HG03520 (cell line): ENCODE data around the gene ATP6AP2.
"Not testable (repeated sequence)": the region's sequence is repeated elsewhere in the genome, so short reads cannot be mapped to it uniquely, and the experiment has no call there.

Source experiments
- ATAC-seq: cut with Tn5 transposase; IDR thresholded peaks from one replicate; pipeline ENCODE4 v1.9.1; 2021; ENCODE audit warnings: mild to moderate bottlenecking, moderate library complexity; ENCODE audit not compliant: unreplicated experiment

The ATP6AP2 gene

GRCh38 chrX:40580537-40581335, at the start of gene ATP6AP2:
Gene ATP6AP2, plus strand, starts transcription at chrX:40580970. Its CDS starts 96 bp downstream, at chrX:40581066.
- ATAC-seq = peak; percentile 91

GRCh38 chrX:40531056-40531826, 49.5 kb upstream of the ATP6AP2 start:
- no peak for ATAC-seq

- ATAC-seq = no peak
These were observed 43.5 kb upstream of the ATP6AP2 start for GRCh38 chrX:40537310-40537709.

- ATAC-seq = no peak
These were observed 42.4 kb upstream of the ATP6AP2 start for GRCh38 chrX:40538406-40538805.

- ATAC-seq = no peak
These were observed 41.3 kb upstream of the ATP6AP2 start for GRCh38 chrX:40539214-40540142.

GRCh38 chrX:40542208-40542607, 38.6 kb upstream of the ATP6AP2 start:
- ATAC-seq = no peak

- no peak for ATAC-seq
These were observed 37.8 kb upstream of the ATP6AP2 start for GRCh38 chrX:40542972-40543371.

GRCh38 chrX:40543661-40544328, 37.0 kb upstream of the ATP6AP2 start:
- ATAC-seq = no peak

GRCh38 chrX:40544343-40545266, 36.2 kb upstream of the ATP6AP2 start:
- ATAC-seq = no peak

GRCh38 chrX:40546870-40547269, 33.9 kb upstream of the ATP6AP2 start:
- no peak for ATAC-seq

GRCh38 chrX:40550066-40550465, 30.7 kb upstream of the ATP6AP2 start:
- no peak for ATAC-seq

- ATAC-seq = no peak
These were observed 28.0 kb upstream of the ATP6AP2 start for GRCh38 chrX:40552768-40553167.

- no peak for ATAC-seq
These were observed 22.2 kb upstream of the ATP6AP2 start for GRCh38 chrX:40558590-40558989.

GRCh38 chrX:40563784-40564183, 17.0 kb upstream of the ATP6AP2 start:
- no peak for ATAC-seq

- ATAC-seq = no peak
These were observed 16.3 kb upstream of the ATP6AP2 start for GRCh38 chrX:40564447-40564846.

GRCh38 chrX:40570346-40571093, 10.2 kb upstream of the ATP6AP2 start:
- no peak for ATAC-seq

- ATAC-seq = not testable (repeated sequence)
These were observed 9.6 kb upstream of the ATP6AP2 start for GRCh38 chrX:40571164-40571563.

GRCh38 chrX:40571600-40571999, 9.2 kb upstream of the ATP6AP2 start:
- no peak for ATAC-seq

- no peak for ATAC-seq
These were observed 7.0 kb upstream of the ATP6AP2 start for GRCh38 chrX:40573763-40574162.
